BE2C (cell line): ENCODE data around the gene HADHA. TPM values are rescaled to one million over a fixed set of nuclear protein-coding genes. Genes with fewer than 3 reads are reported as not detected.
A peak's percentile ranks its signal among the peaks of the same experiment; 100 is the strongest.

Experiments
- DNase-seq: peaks from one replicate; pipeline ENCODE4 v3.0.0-alpha.2; 2020
- H3K27me3 ChIP-seq: fragments of 250-450 bp; sonication (Bioruptor Pico); 2 replicates; pipeline ENCODE4 v1.5.1; 2020; ENCODE audit warnings: mild to moderate bottlenecking
- H3K36me3 ChIP-seq: fragments of 250-450 bp; sonication (Bioruptor Pico); 2 replicates; pipeline ENCODE4 v1.5.1; 2020; ENCODE audit warnings: mild to moderate bottlenecking
- H3K4me1 ChIP-seq: fragments of 250-450 bp; sonication (Bioruptor Pico); 2 replicates; pipeline ENCODE4 v1.5.1; 2020
- H3K4me3 ChIP-seq: 2 replicates; pipeline ENCODE4 v1.5.1; 2011; ENCODE audit warnings: low read depth, low read length
- H3K9me3 ChIP-seq: fragments of 250-450 bp; sonication (Bioruptor Pico); 2 replicates; pipeline ENCODE4 v1.5.1; 2020
- CTCF ChIP-seq: IDR thresholded peaks from 2 replicates; pipeline ENCODE4 v1.5.1; 2012; ENCODE audit warnings: mild to moderate bottlenecking, low read depth, low read length
- polyA plus RNA-seq: library from polyadenylated mRNA; unstranded; fragments of >200 nt; gene quantifications from one replicate; pipeline ENCODE4 v1.2.1, GENCODE V29; 2012; ENCODE audit warnings: low read depth, missing spikeins; ENCODE audit not compliant: insufficient read length, insufficient read depth

Gene HADHA
- 126 TPM for polyA plus RNA-seq

DNA sequence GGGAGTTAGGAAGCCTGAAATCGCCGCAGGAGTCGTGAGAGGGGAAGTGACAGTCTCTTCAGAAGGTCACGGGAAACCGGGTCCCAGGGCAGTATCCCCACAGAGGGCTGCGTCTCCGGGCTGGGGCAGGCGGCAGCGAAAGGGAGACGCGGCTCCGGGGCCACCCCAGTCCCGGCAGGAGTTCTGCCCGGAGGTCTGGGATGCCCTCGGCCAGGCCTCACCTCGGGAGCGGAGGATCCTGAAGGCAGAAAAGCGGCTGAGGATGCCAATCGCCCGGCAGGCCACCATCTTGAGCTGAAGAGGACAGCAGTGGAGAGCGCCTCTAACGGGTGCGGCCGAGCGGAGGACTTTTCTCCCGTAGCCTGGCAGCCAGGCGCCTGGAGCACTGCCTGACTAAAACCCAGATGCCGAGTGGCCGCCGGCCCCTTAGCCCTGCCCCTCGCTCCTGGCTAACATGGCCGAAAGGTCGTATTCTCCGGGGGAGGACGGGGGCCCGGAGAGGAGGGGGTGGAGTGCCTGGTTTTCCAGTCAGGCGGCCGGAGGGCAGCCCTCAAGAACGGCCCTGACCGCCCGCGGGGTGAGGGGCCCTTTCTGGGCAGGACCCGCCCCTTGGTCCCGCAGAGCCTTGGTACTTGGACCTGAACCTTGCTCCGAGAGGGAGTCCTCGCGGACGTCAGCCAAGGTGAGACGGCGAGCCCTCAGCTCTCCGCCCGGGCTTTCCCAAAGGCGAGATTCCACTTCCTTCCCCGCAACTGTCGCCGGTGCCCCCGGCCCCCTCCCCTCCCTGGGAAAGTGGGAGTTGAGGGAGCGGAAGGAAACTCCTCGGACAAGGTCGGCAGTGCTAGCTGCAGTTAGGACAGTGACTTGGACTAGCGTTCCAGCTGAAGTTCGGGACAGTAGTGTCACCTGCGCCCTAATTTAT is at the start of gene HADHA, which contains the start of gene HADHB:
TSS of gene HADHA (minus strand) at position 324 of the 922 bp plus-strand sequence. CDS start at position 288, 36 bp downstream.
TSS of gene HADHB (plus strand) at position 631 of the 922 bp plus-strand sequence. CDS start 9,316 bp downstream, outside the sequence.
- peak; percentile 93 for DNase-seq
- TF ChIP-seq CTCF: no peak; the same call in 1 of the 2 replicates
- Histone ChIP-seq H3K27me3 (no peaks in the 10 kb centered on the region), H3K4me3 (peak within 1 kb of the TSS; percentile 69), H3K36me3 (no peaks in the 10 kb centered on the region; the same call in 1 of the 2 replicates), H3K4me1 (no peaks in the 10 kb centered on the region), H3K9me3 (no peaks in the 10 kb centered on the region)

DNA sequence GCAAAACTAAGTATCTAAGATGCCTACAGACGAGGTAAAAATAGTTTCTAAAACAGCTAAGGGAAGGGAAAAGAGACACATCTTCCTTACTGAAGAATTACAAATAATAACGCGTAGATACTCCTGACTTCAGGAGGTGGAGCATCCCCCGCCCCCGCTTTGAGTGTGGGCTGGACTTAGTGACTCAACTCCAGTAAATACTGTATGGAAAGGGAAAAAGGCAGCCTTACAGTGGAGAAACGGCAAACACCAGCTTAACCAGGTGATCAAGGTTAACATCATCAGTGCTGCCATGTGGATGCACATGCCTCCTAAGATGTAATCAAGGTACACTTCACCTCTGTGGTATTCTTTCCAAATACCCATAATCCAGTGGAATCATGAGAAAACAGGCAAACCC is 48.2 kb upstream of the HADHA start:
- Histone ChIP-seq H3K27me3 (no peaks in the 10 kb centered on the region), H3K36me3 (peaks cover under 1% of the 10 kb centered on the region), H3K4me1 (no peaks in the 10 kb centered on the region), H3K9me3 (no peaks in the 10 kb centered on the region), H3K4me3 (no peak overlapping the region)
- DNase-seq: no peak
- TF ChIP-seq CTCF: no peak

GRCh38 chr2:26290001-26290400 is 45.6 kb upstream of the HADHA start:
- H3K36me3 ChIP-seq: peaks cover 11% of the 10 kb centered on the region
- no peak for DNase-seq
- no peaks in the 10 kb centered on the region for H3K4me1 ChIP-seq
- H3K9me3 ChIP-seq: no peaks in the 10 kb centered on the region
- TF ChIP-seq CTCF: no peak
- no peak overlapping the region for H3K4me3 ChIP-seq
- H3K27me3 ChIP-seq: no peaks in the 10 kb centered on the region

DNA sequence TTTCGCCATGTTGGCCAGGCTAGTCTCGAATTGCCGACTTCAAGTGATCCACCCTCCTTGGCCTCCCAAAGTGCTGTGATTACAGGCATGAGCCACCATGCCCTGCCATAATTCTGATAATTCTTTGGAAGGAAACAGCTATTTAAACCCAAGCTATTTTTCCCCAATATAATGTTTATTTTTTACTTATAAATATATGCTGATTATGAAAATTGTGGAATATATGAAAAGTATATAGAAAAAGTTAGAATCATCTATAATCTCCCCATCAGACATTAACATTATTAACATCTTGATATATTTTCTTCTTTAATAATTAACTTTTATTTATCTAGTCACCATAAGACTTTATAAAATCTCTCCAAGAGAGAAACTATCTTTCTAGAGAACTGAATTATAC is 41.5 kb upstream of the HADHA start:
- Histone ChIP-seq H3K4me1 (no peaks in the 10 kb centered on the region), H3K27me3 (no peaks in the 10 kb centered on the region), H3K9me3 (no peaks in the 10 kb centered on the region), H3K36me3 (peaks cover 25% of the 10 kb centered on the region), H3K4me3 (no peak overlapping the region)
- DNase-seq: no peak
- no peak for TF ChIP-seq CTCF

- TF ChIP-seq CTCF: no peak
- H3K36me3 ChIP-seq: peaks cover 34% of the 10 kb centered on the region
- H3K4me3 ChIP-seq: no peak overlapping the region
- H3K27me3 ChIP-seq: no peaks in the 10 kb centered on the region
- DNase-seq: no peak
- H3K9me3 ChIP-seq: no peaks in the 10 kb centered on the region
- H3K4me1 ChIP-seq: no peaks in the 10 kb centered on the region
Measured at GRCh38 chr2:26284132-26284531, 39.7 kb upstream of the HADHA start.

DNA sequence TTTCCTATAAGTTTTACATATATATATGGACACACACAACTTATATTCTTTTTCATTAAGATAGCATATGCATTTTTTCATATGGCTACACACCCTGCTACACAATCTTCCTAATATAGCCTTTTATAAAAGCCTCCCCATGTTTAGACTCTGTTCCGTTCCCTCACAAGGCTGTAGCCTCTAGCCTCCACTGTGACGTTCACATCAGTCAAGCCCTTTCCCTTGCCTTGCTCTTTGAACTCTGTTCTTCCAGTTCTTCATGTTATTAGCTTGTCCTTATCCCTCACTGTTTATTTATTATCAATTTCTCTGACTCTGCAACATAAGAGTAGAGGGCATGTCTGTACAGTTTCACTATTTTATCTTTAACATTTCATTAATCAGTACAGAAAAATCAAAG is 39.2 kb upstream of the HADHA start:
- no peaks in the 10 kb centered on the region for H3K4me1 ChIP-seq
- H3K27me3 ChIP-seq: no peaks in the 10 kb centered on the region
- H3K36me3 ChIP-seq: peaks cover 39% of the 10 kb centered on the region
- no peaks in the 10 kb centered on the region for H3K9me3 ChIP-seq
- TF ChIP-seq CTCF: no peak
- DNase-seq: no peak
- H3K4me3 ChIP-seq: no peak overlapping the region
